Stimulated activated CD8-positive, alpha-beta memory T cell treated with anti-CD3 and anti-CD28 coated beads, Interleukin-12 subunit alpha, Interleukin-12 subunit beta, amount 100 ng/mL, for 24 hours (primary cell): ENCODE data around the gene HS3ST4.
"Not testable (repeated sequence)": the region's sequence is repeated elsewhere in the genome, so short reads cannot be mapped to it uniquely, and the experiment has no call there.

ENCODE experiments used
- DNase-seq: peaks from one replicate; pipeline ENCODE4 v3.0.0-alpha.2; 2020; ENCODE audit errors: extremely low read depth

The HS3ST4 gene

DNA sequence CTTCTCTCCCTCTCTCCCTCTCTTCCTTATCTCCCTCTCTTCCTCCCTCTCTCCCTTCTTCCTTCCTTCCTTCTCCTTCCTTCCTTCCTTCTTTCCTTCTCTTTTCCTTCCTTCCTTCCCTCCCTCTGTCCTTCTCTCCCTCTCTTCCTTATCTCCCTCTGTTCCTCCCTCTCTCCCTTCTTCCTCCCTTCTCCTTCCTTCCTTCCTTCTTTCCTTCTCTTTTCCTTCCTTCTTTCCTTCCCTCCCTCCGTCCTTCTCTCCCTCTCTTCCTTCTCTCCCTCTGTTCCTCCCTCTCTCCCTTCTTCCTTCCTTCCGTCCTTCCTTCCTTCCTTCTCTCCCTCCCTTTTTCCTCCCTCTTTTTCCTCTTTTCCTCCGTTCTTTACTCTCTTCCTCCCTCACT, 38.6 kb downstream of the HS3ST4 start:
- no peak for DNase-seq

- DNase-seq: no peak
These were observed 42.9 kb downstream of the HS3ST4 start for GRCh38 chr16:25734430-25735385.

GRCh38 chr16:25735645-25736044, 43.9 kb downstream of the HS3ST4 start:
- DNase-seq: no peak

DNA sequence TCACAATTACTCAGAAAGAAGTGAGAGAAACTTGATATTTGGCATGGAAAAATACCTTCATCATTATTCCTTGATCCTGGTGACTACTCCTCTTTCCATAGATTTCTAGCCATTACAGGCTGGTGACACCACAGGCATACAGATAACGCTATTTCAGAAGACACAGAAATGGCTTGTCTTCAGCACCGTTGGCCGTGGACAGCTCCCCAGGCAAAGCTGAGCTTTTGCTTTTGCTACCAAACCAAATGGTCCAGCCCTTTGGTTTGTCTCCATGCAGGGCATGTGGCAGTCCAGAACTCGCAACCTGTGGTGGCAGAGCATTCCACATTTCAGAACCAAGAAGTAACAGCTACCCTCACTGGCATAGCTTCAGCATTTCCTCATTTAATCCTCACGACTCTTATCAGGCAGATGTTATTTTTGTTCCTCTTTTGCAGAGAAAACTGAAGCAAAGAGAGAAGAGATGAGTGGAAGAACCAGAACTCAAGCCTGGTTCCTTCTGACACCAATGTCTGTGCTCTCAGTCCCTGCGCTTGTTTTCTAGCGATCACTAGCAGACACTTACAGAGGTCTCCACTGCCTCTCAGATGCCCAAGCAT, 55.5 kb downstream of the HS3ST4 start:
- DNase-seq: no peak

DNA sequence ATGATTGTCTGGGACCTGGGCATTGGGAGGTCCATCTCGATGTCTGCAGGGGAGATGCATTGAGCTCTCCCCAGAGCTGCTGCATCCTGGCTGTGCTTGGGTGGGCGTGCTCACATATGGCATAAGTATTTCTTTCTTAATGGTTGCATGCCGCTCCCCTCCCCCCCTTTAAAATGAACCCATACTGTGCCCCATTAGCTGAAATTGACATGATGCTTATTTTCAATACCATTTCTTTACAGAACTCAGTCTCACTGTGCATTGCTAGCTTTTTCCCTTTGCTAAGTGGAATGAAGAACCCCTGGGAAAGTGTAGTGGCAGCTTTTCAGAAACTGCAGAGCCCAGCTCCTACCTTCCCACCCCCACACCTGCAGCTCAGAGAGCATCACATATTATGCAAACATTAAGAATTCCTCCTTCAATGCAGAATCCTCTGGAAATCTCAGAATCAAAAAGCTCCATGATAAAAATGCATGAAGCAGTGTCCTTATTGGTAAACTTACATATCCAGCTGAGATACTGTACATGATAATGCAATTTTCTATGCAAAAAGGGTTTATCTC, 56.4 kb downstream of the HS3ST4 start:
- DNase-seq: no peak

DNA sequence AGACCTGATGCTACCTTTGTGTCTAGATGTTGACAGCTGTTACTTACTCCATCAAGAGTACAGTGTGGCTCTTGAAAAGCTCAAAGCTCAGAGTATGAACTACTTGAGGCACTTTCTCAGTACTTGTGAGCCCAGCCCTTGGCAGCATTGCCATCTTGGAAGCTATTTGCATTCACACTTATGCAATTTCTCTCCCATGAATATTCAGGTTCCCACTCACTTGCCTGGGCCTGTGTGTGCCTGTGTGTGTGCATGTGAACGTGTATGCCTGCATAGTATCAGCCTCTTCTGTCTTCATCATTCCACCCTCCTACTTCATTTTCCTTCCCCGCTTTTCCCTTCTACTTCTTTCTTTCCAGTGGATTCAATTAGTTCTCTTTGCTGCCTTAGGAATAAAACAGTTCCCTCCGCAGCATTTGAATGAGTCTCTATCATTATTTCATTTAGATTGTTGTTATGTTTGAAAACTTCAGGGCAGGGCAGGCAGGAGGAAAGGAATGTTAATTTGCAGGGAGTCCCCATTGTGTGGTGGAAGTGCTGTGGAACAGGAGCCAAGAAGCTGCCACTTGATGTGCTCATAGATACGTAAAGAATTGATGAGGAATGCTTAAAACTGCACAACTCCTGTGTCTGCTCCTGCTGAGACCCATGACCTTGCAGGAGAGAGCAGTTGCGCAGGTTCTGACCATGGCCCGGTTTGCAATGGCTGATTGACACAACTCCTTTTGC, 58.9 kb downstream of the HS3ST4 start:
- no peak for DNase-seq

DNA sequence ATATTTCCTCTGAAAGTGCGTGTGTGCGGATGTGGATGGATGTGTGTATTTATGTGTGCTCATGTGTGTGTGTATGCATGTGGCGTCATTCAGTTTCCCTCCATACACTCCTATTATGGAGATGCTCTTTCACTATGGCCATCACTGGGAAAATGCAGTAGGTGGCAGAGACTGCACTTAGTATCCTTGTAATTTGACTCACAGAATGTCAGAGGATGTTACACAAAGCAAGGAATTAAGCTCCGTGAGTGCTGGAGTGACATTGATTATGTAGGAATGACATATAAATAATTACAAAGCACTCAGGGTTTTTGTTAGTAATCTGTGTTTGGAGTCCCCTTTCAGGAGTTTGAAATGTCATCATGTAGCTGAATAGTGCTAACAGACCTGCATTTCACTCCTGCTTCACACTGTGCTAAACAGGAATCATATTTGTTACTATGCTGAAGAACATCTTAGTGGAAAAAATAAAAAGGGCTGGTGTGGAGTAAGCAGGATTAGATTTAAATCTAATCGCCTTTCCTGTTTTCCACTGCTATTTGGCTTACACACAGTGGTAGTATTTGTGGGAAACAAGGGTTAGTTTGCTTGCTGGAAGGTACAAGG, 59.6 kb downstream of the HS3ST4 start:
- DNase-seq: no peak

GRCh38 chr16:25764466-25764865, 72.7 kb downstream of the HS3ST4 start:
- no peak for DNase-seq

DNA sequence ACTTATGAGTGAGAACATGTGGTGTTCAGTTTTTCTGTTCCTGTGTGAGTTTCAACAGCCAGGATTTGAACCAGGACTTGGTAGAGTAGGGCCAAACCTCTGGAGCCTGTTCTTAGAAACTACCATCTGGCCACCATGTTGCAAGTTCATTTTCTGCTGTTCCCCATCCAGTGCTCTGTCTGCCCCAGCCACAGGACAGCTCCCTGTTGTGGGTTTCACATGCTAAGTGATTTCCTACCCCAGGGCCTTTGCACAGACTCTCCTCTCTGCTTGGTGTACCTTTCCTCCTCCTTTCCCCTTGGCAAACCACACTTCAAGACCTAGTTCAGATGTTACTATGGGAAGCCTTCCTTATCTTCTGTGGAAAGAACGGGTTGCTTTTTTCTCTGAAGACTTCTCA, 79.5 kb downstream of the HS3ST4 start:
- no peak for DNase-seq

GRCh38 chr16:25771812-25772568, 80.2 kb downstream of the HS3ST4 start:
- no peak for DNase-seq

GRCh38 chr16:25776214-25776613, 84.5 kb downstream of the HS3ST4 start:
- not testable (repeated sequence) for DNase-seq

DNA sequence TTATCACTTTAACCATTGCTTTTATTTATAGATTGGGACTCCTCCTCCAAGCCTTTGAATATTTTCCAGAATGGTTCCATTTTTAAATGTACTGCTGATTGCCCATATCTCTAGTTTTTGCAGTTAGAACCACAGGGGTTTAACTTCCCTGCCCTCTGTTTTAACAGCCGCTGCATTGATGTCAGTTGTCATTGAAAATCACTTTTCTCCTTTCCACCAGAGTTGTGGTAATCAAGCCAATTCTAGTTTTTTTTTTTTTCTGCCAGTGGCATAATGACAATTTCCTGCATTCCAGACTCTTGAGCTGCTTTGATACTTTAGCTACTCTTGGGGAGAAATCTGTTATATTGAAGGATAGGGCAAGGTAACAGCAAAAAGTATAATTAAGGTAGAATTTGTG, 91.5 kb downstream of the HS3ST4 start:
- DNase-seq: no peak

- DNase-seq: no peak
These were observed 93.6 kb downstream of the HS3ST4 start for GRCh38 chr16:25785361-25785760.

- DNase-seq: no peak
These were observed 95.0 kb downstream of the HS3ST4 start for GRCh38 chr16:25786748-25787147.

GRCh38 chr16:25788637-25789036, 96.9 kb downstream of the HS3ST4 start:
- DNase-seq: no peak

- DNase-seq: no peak
These were observed 104.5 kb downstream of the HS3ST4 start for GRCh38 chr16:25796239-25796638.

- no peak for DNase-seq
These were observed 106.3 kb downstream of the HS3ST4 start for GRCh38 chr16:25798065-25798464.

GRCh38 chr16:25799816-25800215, 108.1 kb downstream of the HS3ST4 start:
- DNase-seq: no peak

- no peak for DNase-seq
These were observed 120.5 kb downstream of the HS3ST4 start for GRCh38 chr16:25812215-25812614.

GRCh38 chr16:25817295-25817694, 125.5 kb downstream of the HS3ST4 start:
- DNase-seq: no peak

GRCh38 chr16:25817876-25818275, 126.1 kb downstream of the HS3ST4 start:
- no peak for DNase-seq
